ENCODE data around the gene NPAS3.
A peak's percentile ranks its signal among the peaks of the same experiment; 100 is the strongest.

Gene NPAS3

GRCh38 chr14:33451211-33451610 is 512.5 kb downstream of the NPAS3 start:
- Histone ChIP-seq H3K9ac (ENCODE audit: low read length) (no peak overlapping the region), H3K4me3 (ENCODE audit: low read length) (no peak overlapping the region), H3K27ac (ENCODE audit: low read length) (no peak overlapping the region), H3K36me3 (replicated peaks; ENCODE audit: low read depth, low read length) (no peaks in the 10 kb centered on the region), H3K4me1 (ENCODE audit: low read length) (peaks cover 20% of the 10 kb centered on the region), H3K9me3 (ENCODE audit: insufficient read depth, low read length) (no peaks in the 10 kb centered on the region), H3K27me3 (ENCODE audit: low read depth, low read length) (no peaks in the 10 kb centered on the region), H2AFZ (ENCODE audit: low read depth, low read length) (no peak overlapping the region), H3K79me2 (ENCODE audit: low read length) (no peaks in the 10 kb centered on the region), H3K4me2 (ENCODE audit: low read length) (no peak overlapping the region), H4K20me1 (ENCODE audit: insufficient read depth, low read length) (no peaks in the 10 kb centered on the region)
- TF ChIP-seq EZH2phosphoT487 (IDR thresholded peaks at IDR 0.05; ENCODE audit: low read depth) (no peak), CTCF (IDR thresholded peaks at IDR 0.05; ENCODE audit: low read depth, low read length) (no peak)

- no peak overlapping the region for H3K27ac ChIP-seq (ENCODE audit: low read length)
- no peak for TF ChIP-seq CTCF (IDR thresholded peaks at IDR 0.05; ENCODE audit: low read depth, low read length)
- TF ChIP-seq EZH2phosphoT487 (IDR thresholded peaks at IDR 0.05; ENCODE audit: low read depth) = no peak
These were observed 514.3 kb downstream of the NPAS3 start for GRCh38 chr14:33452995-33453394.

GRCh38 chr14:33454022-33454595 is 515.4 kb downstream of the NPAS3 start:
- Histone ChIP-seq H3K79me2 (ENCODE audit: low read length) (no peaks in the 10 kb centered on the region), H3K27me3 (ENCODE audit: low read depth, low read length) (no peaks in the 10 kb centered on the region), H4K20me1 (ENCODE audit: insufficient read depth, low read length) (no peaks in the 10 kb centered on the region), H3K4me3 (ENCODE audit: low read length) (peak overlapping the region; percentile 19; the same call in 1 of the 2 replicates), H3K4me2 (ENCODE audit: low read length) (peak overlapping the region; percentile 49), H2AFZ (ENCODE audit: low read depth, low read length) (peak overlapping the region; percentile 82), H3K4me1 (ENCODE audit: low read length) (peaks cover 20% of the 10 kb centered on the region), H3K27ac (ENCODE audit: low read length) (no peak overlapping the region), H3K9ac (ENCODE audit: low read length) (no peak overlapping the region), H3K9me3 (ENCODE audit: insufficient read depth, low read length) (no peaks in the 10 kb centered on the region), H3K36me3 (replicated peaks; ENCODE audit: low read depth, low read length) (no peaks in the 10 kb centered on the region)
- TF ChIP-seq CTCF (IDR thresholded peaks at IDR 0.05; ENCODE audit: low read depth, low read length) (no peak), EZH2phosphoT487 (IDR thresholded peaks at IDR 0.05; ENCODE audit: low read depth) (no peak)

More at GRCh38 chr14:33452995-33453394, 514.3 kb downstream of the NPAS3 start:
- no peak overlapping the region for H3K4me3 ChIP-seq (ENCODE audit: low read length)
- H3K36me3 ChIP-seq (replicated peaks; ENCODE audit: low read depth, low read length) = no peaks in the 10 kb centered on the region
- H3K4me1 ChIP-seq (ENCODE audit: low read length) = peaks cover 20% of the 10 kb centered on the region
- no peak overlapping the region for H3K4me2 ChIP-seq (ENCODE audit: low read length)
- H3K79me2 ChIP-seq (ENCODE audit: low read length) = no peaks in the 10 kb centered on the region
- H3K9ac ChIP-seq (ENCODE audit: low read length) = no peak overlapping the region
- H2AFZ ChIP-seq (ENCODE audit: low read depth, low read length) = no peak overlapping the region
- no peaks in the 10 kb centered on the region for H3K27me3 ChIP-seq (ENCODE audit: low read depth, low read length)
- no peaks in the 10 kb centered on the region for H3K9me3 ChIP-seq (ENCODE audit: insufficient read depth, low read length)
- H4K20me1 ChIP-seq (ENCODE audit: insufficient read depth, low read length) = no peaks in the 10 kb centered on the region

GRCh38 chr14:33454707-33455106 is 516.0 kb downstream of the NPAS3 start:
- H3K27me3 ChIP-seq (ENCODE audit: low read depth, low read length) = no peaks in the 10 kb centered on the region
- 0 out of 2 replicates have a peak overlapping the region, but pooled peaks have one; percentile 8 for H3K4me2 ChIP-seq (ENCODE audit: low read length)
- H2AFZ ChIP-seq (ENCODE audit: low read depth, low read length) = no peak overlapping the region
- no peaks in the 10 kb centered on the region for H3K79me2 ChIP-seq (ENCODE audit: low read length)
- no peaks in the 10 kb centered on the region for H4K20me1 ChIP-seq (ENCODE audit: insufficient read depth, low read length)
- no peak overlapping the region for H3K4me3 ChIP-seq (ENCODE audit: low read length)
- H3K4me1 ChIP-seq (ENCODE audit: low read length) = peaks cover 20% of the 10 kb centered on the region
- no peaks in the 10 kb centered on the region for H3K36me3 ChIP-seq (replicated peaks; ENCODE audit: low read depth, low read length)
- H3K27ac ChIP-seq (ENCODE audit: low read length) = no peak overlapping the region
- TF ChIP-seq EZH2phosphoT487 (IDR thresholded peaks at IDR 0.05; ENCODE audit: low read depth) (no peak), CTCF (IDR thresholded peaks at IDR 0.05; ENCODE audit: low read depth, low read length) (no peak)
- no peak overlapping the region for H3K9ac ChIP-seq (ENCODE audit: low read length)
- no peaks in the 10 kb centered on the region for H3K9me3 ChIP-seq (ENCODE audit: insufficient read depth, low read length)

Measured in OCI-LY3 (cell line).